ENCODE results near the gene FFAR3.

DNA sequence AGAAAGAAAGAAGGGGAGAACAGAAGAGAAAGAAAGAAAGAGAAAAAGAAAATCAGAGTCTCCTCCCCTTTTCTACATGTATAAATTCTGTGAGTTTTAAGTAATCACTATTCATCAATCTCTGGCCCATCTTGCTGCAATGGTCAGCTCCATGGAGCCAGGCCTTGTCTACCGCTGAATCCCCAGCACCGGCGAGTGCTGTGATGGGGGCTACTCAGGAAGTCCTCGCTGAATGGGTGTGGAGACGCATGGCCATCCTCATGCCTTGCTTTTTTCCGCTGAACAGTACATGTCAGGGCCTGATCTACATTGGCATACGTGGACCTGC, 42.5 kb downstream of the FFAR3 start:
- TF ChIP-seq, protein P1, sequence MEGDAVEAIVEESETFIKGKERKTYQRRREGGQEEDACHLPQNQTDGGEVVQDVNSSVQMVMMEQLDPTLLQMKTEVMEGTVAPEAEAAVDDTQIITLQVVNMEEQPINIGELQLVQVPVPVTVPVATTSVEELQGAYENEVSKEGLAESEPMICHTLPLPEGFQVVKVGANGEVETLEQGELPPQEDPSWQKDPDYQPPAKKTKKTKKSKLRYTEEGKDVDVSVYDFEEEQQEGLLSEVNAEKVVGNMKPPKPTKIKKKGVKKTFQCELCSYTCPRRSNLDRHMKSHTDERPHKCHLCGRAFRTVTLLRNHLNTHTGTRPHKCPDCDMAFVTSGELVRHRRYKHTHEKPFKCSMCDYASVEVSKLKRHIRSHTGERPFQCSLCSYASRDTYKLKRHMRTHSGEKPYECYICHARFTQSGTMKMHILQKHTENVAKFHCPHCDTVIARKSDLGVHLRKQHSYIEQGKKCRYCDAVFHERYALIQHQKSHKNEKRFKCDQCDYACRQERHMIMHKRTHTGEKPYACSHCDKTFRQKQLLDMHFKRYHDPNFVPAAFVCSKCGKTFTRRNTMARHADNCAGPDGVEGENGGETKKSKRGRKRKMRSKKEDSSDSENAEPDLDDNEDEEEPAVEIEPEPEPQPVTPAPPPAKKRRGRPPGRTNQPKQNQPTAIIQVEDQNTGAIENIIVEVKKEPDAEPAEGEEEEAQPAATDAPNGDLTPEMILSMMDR (IDR thresholded peaks at IDR 0.05): no peak
- TF ChIP-seq POLR2A (IDR thresholded peaks at IDR 0.05) (no peak), EP300 (IDR thresholded peaks at IDR 0.05) (no peak)
